Left ventricle myocardium superior (tissue), 1 donor: ENCODE results near the gene ZBTB21. TPM values are rescaled to one million over a fixed set of nuclear protein-coding genes. Genes with fewer than 3 reads are reported as not detected.
A peak's percentile ranks its signal among the peaks of the same experiment; 100 is the strongest.
"Not testable (repeated sequence)": the region's sequence is repeated elsewhere in the genome, so short reads cannot be mapped to it uniquely, and the experiment has no call there.

Experiments
- ATAC-seq: fragments of 200-7000 bp; cut with Tn5 transposase; one replicate; pipeline ENCODE4 v1.9.1; 2020; ENCODE audit warnings: mild to moderate bottlenecking, moderate library complexity
- DNase-seq: peaks from one replicate; pipeline ENCODE4 v3.0.0-alpha.2; 2020
- intact Hi-C: fragments of 100-400 bp; cut with micrococcal nuclease; formaldehyde crosslinking; loops from one replicate; pipeline ENCODE4 v1.11.0; 2022
- total RNA-seq: library from RNA; stranded (reverse); fragmentation: NEBNext Ultra II Directional; extraction: Animal tissue kit (Norgen Biotek cat#: 25700); gene quantifications from one replicate; pipeline ENCODE4 v1.2.1, GENCODE V29; 2021
- donor health status: DM: no; HTN: yes; CAD: no; lungs with severe emphysema.

The ZBTB21 gene
- total RNA-seq, 1 donor from 2014 or later: 6.6 TPM

DNA sequence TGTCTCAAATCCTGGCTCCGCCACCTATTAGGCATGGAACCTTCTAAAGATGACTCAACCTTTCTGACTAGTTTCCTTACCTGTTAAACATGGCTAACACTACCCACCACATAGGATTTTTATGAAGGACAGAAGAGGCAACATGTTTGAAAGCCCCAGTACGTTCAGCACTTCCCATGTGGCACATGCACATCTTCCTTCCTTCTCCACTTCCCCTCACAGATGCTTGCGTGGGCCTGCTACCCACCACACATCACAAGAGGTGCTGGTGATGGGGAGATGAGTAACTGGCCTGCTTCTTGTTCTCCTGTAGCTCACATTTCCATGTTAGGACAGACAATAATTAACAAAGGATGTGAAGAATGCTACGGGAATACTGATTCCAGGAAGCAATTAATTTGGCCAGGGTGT, 7.1 kb downstream of the ZBTB21 start:
- intact Hi-C loops: no loop called here
- no peak for DNase-seq
- no peak for ATAC-seq

GRCh38 chr21:42002421-42002958, 7.7 kb downstream of the ZBTB21 start:
- no peak for ATAC-seq
- DNase-seq: no peak
- intact Hi-C loops: no loop called here

GRCh38 chr21:42001781-42002180, 8.4 kb downstream of the ZBTB21 start:
- intact Hi-C loops: no loop called here
- ATAC-seq: no peak

DNA sequence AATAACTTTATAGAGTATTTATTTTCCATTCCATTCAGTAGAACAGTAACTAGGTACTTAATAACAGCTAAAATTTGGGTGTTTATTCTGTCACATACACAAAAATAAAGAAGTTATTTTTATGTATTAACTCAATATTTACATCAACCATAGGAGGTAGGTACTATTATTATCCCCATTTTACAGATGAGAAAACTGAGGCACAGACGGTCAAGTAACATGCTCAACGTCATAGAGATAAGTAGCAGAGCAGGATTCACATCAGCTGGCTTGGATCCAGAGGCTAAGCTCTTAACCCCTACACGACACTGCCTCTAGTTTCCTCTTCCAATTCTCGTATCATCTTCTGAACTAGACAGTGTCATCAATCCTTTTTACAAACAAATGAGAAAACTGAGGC, 9.3 kb downstream of the ZBTB21 start:
- DNase-seq: no peak
- no peak for ATAC-seq
- intact Hi-C loops: no loop called here

More at GRCh38 chr21:42001781-42002180, 8.4 kb downstream of the ZBTB21 start:
- no peak for DNase-seq

DNA sequence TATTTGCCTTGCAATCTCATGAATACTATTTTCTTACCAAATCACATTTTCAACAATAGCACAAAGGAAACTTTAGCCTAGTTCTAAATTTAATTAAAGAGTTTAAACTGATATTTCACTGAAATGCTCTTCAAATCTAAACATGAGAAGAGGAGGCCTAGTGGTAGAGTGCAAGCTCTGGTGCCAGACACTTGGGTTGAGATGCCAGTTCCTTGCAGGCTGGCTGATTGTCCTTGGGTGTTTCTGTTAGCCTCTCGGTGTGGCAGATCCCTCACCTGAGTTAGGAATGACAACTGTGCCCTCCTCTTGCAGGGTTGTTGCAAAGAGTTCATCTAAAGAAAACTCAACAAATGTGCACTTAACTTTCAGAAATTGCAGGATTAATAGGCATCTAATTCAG, 12.5 kb downstream of the ZBTB21 start:
- intact Hi-C loops: no loop called here
- ATAC-seq: no peak

GRCh38 chr21:41995577-41995976, 14.6 kb downstream of the ZBTB21 start:
- no peak for ATAC-seq
- intact Hi-C loops: no loop called here
- DNase-seq: no peak

More for the DNA sequence above, 12.5 kb downstream of the ZBTB21 start:
- no peak for DNase-seq

DNA sequence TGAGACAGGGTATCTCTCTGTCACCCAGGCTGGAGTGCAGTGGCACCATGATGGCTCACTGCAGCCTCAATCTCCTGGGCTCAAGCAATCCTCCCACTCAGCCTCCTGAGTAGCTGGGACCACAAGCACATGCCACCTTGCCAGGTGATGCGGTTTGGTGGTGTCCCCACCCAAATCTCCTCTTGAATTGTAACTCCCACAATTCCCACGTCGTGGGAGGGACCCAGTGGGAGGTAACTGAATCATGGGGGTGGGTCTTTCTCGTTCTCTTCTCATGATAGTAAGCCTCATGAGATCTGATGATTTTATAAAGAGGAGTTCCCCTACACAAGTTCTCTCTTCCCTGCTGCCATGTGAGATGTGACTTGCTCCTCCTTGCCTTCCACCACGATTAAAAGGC, 15.5 kb downstream of the ZBTB21 start:
- intact Hi-C loops, DNase-seq, ATAC-seq: not testable (repeated sequence)

DNA sequence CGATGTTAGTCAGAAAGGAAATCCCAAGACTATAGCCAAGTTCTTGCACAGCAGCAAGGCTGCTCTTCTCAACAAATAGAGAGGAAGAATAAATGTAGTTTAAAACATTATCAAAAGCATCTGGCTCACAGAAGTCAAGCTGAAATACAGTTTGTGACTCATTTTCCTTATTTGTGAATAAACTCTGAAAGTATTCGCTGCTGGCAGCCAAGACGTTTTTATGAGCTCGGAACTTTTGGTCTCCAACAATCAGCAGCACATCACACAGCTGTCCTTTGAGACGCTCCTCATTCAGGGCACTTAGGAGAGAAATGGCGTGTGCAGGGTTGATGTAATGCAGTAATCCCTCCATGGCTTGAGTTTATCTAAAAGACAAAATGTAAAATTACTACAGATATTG, 16.4 kb downstream of the ZBTB21 start:
- intact Hi-C loops: no loop called here
- DNase-seq (no peak), ATAC-seq (peak; percentile 90)

GRCh38 chr21:41992576-41992975, 17.6 kb downstream of the ZBTB21 start:
- no peak for ATAC-seq
- DNase-seq: no peak
- intact Hi-C loops: no loop called here

- intact Hi-C loops: no loop called here
- DNase-seq (no peak), ATAC-seq (no peak)
Measured at GRCh38 chr21:41991659-41992058, 18.5 kb downstream of the ZBTB21 start.

DNA sequence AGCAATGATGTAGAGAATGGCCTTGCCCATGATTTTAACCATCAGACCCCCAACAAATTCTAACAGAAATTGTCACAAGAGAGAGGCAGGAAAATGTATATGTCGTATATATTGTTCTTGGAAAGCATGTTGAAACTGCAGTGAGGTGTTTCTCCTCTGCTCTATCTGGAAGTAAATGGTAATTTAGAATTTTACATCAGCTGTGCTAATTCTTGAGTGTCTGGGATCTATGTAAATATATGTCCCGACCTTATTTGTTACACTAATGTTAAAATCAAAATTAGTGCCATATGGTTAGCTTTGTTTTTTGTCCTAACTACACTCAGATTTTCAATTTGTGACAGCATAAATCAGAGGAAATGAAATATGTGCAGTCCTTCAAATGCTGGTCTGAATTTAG, 20.5 kb downstream of the ZBTB21 start:
- DNase-seq (no peak), ATAC-seq (no peak)
- intact Hi-C loops: no loop called here

- intact Hi-C loops: no loop called here
- no peak for DNase-seq
- ATAC-seq: no peak
Measured at GRCh38 chr21:41987310-41987709, 22.9 kb downstream of the ZBTB21 start.

DNA sequence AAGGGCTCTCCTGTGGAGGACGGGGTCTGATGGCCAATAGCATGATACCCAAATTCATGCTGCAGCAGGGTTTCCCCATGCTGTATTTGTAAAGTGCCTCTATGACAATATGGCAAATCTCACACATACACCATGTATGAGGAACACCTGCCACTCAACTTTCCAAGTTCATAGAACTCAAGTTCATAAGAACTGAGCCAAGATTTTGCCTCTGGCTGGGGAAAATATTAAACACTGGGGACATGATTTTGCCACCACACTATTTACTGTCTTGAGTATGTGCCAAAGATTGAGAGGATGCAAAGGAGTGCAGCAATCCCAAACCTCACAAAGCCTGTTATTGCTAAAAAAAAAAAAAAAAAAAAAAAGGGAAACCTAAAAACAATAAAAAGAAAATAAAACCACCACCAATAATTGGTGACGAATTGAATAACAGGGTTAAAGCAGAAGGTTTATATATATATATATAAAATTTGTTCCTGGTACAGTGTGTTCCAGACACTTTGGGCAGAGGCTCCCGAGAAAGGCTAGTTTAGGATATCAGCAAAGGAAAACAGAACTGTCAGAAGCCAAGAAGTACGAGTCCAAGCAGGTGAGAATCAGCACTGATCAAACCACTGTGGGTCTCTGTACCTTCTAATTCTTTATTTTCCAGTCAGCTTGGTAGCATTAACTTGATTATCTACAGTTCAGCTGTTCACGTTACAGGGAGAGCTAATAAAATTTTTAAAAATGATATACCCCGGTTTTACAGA, 24.3 kb downstream of the ZBTB21 start:
- ATAC-seq (no peak), DNase-seq (no peak)
- intact Hi-C loops: no loop called here

DNA sequence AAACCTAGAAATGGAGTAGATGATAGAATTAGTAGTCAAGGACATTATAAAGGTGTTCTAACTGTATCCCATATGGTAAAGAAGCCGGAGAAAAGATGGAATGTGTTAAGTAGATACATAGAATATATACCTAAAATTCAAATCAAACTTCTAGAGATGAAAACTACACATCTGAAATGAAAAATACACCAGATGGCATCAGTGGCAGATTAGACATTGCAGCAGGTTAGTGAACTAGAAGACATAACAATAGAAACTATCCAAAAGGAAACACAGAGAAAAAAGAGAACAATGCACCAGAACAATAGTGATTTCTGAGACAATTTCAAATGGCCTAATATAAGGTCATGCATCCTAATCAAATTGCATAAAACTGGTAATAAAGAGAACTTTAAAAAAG, 26.9 kb downstream of the ZBTB21 start:
- intact Hi-C loops: no loop called here
- ATAC-seq (no peak), DNase-seq (no peak)

GRCh38 chr21:41980561-41980960, 29.6 kb downstream of the ZBTB21 start:
- no peak for DNase-seq
- no peak for ATAC-seq
- intact Hi-C loops: no loop called here

DNA sequence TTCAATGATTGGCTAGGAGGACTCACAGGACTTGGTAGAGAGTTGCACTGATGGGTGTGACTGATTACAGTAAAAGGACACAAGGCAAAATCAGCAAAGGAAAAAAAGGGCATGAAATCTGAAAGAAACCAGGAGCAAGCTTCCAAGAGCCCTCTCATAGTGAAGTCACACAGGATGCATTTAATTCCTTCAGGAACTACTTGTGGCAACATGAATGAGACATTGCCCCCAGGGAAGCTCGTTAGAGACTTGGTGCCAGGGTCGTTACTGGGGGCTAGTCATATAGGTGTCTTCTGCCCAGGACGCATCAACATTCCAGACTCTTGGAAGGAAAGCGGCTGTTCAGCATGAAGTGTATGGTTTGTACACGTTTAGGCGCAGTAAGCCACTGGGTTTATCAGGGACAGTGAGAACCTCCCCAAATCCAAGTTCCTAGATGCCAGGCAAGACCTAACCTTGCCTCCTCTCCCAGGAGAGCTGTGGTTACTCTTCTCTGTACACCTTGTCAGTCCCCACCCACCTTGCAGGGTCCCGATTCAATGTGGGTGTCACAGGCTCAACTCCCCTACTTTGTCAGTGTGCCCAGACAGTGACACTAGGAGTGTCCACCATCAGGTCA, 30.3 kb downstream of the ZBTB21 start:
- no peak for DNase-seq
- intact Hi-C loops: no loop called here
- no peak for ATAC-seq

- DNase-seq (no peak), ATAC-seq (no peak)
- intact Hi-C loops: no loop called here
Measured at GRCh38 chr21:41979335-41979734, 30.8 kb downstream of the ZBTB21 start.

DNA sequence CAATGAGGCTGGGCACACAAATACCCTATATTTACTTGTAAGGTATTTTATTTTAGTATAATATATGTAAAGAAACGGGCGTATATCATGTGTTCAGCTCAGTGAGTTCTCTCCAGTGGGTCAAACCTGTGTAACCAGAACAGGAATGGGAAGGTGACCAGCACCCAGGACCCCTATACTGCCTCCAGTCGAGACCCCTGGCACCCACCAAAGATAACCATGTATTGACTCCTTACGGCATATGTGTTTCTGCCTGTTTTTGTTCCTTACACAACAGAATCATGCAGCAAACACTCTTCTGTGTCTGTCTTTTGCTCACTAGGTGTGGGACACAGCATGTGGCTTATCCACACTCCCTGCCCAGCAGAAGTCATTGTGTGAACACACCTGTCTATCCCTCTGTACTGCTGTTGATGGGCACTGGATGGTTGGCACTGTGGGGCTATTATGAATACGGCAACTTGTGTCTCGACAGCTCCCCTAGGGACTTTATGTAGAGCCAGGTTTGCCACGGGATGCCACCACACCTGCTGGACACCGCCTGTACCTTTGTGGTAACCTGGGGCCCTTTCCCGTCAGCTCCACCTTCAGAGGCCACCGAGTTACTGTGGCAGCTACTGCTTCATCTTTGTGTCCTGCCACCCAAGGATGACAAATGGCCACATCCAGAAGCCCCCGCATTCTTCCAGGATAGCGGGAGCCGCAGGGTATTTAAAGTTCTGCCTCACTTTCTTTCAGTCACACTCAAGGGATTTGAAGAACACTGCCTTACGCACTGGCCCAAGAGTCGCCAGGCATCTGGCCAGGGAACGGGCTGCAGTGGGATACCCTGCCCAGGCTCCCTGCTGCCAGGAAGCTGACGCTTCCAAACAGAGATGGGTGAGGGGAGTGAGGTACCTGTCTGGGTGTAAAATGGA, 32.9 kb downstream of the ZBTB21 start:
- intact Hi-C loops: no loop called here

DNA sequence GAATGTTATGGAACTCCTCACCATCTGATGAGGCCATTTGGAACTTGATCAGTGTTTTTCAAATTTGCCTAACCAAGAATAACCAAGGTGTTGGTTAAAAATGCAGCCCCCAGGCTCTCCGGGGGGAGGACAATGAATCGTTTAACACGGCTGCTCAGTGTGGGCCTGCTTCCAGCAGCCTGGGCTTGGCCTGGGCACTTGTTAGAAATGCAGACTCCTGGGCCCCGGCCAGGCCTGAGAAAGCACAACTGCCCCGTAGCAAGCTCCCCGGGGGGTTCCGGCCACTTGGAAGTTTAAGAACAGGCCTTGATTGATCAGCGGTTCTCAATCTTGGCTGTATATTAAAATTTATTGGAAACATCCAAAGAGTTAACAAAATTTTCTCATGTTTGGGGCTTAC, 33.5 kb downstream of the ZBTB21 start:
- DNase-seq (no peak), ATAC-seq (no peak)
- intact Hi-C loops: no loop called here

More for the DNA sequence above, 32.9 kb downstream of the ZBTB21 start:
- no peak for DNase-seq
- ATAC-seq: no peak
